ENCODE results near the gene TMEM170B.
"Not testable (repeated sequence)": the region's sequence is repeated elsewhere in the genome, so short reads cannot be mapped to it uniquely, and the experiment has no call there.

The TMEM170B gene

DNA sequence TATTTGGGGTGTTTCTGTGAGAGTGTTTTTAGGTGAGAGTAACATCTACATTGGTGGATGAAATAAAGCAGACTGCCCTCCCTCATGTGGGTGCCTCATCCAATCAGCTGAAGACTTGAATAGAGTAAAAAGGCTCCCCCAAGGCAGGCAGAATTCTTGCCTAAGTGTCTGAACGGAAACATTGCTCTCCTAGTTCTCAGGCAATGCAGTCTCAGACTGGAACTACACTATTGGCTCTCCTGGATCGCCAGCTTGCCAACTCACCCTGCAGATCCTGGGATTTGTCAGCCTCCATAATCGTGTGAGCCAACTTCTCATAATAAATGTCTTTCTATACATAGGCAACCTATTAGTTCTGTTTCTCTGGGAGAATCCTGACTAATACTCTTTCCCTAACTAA lies 5.5 kb upstream of the TMEM170B start:
- DNase-seq = no peak

DNA sequence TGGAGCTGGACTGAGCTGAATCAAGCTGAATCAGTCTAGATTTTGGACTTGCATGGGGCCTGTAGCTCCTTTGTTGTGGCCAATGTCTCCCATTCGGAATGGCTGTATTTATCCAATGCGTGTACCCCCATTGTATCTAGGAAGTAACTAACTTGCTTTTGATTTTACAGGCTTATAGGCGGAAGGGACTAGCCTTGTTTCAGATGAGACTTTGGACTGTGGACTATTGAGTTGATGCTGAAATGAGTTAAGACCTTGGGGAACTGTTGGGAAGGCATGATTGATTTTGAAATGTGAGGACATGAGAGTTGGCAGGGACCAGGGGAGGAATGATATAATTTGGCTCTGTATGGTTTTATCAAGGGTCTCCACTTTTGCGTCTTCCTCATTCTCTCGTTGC lies 3.0 kb upstream of the TMEM170B start:
- no peak for DNase-seq

DNA sequence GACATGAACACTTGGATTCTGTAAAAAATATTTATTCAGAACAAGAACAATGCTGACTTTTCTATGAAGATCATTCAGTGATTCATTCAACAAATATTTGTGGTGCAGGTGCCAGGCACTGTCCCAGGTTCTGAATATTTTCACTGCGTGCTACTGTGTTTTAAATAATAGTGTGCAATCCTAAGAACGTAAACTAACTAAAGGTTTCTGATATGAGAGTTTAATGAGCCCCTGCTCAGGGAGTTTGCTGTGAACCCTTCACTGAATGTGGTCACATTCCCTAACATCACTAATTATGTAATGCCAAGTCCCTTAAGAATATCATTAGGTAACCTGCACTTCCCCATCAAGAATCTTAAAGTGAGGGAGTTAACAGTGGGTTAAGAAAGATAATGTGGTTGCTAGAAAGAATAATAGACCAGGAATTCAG lies 1.7 kb upstream of the TMEM170B start:
- no peak for DNase-seq

DNA sequence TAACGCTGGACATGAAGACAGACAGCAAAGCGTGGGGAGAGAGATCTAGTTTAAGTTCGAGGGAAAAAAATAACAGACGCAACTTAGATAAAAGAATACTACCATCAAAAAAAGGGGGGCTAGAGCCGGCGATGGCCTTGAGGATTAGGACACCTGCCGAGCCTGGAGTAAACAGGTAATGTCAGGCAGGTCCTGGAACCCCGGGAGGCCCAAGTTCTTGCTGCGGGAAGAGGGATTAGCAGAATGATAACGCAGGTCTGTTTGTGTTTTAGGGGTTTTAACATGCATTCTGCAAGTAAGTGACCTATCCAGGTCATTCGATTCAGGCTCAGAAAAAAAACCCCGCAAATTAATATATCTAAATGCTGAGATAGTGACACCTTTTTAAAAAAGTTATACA lies 754 bp upstream of the TMEM170B start:
- no peak for DNase-seq

DNA sequence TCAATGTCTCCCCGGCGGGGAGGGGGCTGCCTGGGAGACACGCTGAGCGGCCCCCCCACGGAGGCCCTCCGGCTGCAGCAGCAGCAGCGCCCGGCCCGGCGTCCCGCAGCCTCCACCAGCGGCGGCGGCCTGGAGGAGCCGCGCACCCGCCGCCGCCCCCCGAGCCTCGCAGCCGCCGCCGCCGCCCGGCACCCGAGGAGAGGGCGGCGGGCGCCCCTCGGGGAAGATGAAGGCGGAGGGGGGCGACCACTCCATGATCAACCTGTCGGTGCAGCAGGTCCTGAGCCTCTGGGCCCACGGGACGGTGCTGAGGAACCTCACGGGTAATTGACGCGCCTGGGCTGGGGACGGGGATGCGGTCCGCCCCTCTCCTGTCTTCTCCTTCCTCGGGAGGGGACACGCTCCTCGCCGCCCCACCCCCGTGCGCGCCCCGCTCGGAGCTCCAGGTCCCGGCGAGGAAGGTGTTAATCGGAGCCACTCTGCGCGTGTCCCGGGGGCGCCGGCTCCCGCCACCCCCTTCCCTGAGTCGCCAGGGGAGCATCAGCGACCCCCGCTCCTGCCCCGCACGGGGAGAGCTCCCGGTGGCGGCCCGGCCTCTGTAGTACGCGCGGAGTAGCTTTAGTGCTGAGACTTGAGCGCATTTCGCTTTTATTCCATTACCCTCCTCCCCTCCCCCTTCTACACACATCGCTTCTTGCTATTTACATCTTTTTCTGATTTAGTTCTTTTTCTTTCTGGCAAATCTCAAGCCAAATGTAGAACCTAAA lies 686 bp downstream of the TMEM170B start:
- no peak for DNase-seq

DNA sequence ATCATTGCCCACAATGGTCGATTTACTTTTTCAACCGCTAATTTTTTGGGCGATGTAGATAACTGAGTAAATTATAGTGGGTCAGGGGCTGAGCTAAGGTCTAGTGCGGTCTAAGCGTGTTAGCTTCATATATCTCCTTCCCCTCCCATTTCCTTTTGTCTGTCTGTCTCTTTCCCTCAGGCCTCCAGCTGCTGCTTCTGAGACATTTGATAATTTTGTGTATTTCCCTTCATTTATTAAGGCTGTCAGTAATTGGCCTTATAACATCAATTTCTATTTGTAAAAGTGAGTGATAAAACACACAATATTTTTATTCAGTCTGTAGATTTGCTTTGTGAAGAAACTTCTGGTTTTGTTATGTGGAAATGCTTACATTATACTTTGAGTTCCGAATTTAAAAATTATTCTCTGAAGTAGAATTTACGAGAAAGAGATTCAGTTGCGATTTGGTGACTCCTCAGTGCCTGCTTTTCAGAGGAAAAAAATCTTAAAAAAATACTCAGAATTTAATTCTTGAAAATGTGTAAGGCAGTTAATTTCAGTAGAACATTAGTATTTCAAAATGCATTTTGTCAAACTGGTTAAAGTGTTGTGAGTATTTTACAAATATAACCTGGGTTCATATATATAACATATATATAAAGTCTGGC lies 1.4 kb downstream of the TMEM170B start:
- DNase-seq = peak; percentile 36

DNA sequence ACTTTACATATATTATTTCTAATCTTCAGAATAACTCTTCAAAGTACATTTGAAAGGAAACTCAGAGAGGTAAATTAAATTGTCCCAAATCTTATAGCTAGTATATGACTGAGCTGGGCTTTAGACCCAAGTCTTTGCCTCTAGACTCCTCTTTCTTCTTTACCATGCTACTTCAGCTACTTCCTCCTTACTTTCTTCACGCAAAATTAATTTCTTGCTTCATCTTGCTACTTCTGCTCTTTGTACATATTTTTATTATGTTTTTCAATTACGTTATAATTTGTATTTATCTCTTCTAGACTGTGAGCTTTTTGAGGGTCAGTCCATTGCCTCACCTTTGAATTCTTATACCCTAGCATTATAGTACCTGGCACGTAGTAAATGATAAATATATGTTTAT lies 5.3 kb downstream of the TMEM170B start:
- no peak for DNase-seq

DNA sequence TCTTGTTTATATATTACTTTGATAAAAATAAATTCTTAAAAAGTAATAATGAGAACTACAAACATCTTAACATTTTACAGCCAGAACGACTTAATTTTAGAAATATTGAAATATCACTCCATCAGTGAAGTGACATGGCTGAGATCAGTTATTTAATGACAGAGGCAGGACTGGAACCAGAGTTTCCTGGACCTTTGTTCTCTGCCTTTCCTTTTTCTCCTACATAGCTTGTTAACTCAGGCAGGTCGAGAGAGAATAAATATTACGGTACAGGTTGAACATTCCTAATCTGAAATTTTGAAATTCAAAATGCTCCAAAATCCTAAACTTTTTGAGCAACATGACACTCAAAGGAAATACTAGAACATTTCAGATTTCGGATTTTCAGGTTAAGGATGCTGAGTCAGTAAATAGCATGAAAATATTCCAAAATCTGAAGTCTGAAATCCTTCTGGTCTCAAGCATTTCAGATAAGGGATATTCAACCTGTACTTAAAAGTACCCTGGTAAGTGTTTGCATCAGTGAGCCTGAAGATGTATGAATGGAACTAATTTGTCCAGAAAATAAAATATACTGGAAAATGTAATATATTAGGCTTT lies 6.5 kb downstream of the TMEM170B start:
- DNase-seq = no peak

DNA sequence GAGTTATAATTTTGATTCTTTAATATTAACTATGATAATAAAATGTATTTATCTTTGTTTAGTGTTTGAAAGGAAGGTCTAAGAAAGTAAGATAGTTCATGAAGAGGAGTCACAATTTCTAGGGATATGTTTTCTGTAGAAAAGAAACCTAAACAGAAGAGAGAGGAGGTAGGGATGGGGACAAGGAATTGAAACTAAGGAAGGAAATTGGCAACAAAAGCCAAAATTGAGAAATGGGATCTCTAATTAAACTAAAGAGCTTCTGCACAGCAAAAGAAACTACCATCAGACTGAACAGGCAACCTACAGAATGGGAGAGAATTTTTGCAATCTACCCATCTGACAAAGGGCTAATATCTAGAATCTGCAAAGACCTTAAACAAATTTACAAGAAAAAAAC lies 10.3 kb downstream of the TMEM170B start:
- DNase-seq = not testable (repeated sequence)

DNA sequence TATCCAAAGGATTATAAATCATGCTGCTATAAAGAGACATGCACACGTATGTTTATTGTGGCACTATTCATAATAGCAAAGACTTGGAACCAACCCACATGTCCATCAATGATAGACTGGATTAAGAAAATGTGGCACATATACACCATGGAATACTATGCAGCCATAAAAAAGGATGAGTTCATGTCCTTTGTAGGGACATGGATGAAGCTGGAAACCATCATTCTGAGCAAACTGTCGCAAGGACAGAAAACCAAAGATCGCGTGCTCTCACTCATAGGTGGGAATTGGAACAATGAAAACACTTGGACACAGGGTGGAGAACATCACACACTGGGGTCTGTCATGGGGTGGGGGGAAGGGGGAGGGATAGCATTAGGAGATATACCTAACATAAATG lies 11.0 kb downstream of the TMEM170B start:
- DNase-seq = not testable (repeated sequence)

DNA sequence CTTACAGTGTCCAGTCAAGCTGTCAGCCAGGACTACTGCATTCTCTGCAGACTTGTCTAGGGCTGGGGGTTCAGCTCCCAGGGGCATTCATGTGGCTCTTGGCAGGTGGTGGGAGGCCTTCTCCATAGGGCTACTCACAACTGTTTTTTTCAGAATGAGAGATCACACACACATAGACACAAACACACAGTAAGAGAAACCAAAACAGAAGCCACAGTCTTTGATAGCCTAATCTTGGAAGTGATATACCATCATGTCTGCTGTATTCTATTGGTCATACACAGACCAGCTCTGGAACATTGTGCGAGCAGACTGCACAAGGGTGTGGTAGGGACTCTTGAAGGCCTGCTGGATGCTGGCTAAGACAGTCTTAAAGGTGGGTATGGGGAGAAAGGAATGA lies 13.5 kb downstream of the TMEM170B start:
- no peak for DNase-seq

DNA sequence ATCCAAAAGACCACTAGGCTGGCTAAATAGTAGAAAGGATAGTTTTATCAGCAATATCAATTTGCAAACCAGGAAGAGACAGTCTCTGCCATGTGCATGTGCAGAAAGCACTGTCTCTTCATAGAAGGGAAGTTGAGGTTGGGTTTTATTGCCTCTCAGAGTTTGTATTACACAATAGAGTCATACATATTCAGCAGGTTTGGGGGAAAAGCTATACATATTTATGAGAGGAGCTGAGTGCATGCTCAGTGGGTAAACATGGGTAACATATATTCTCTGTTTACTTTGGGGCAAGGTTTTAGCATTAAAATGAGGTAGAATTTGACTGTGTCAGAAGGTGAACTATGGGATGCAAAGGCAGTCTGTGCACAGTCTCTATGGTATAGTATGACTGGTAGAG lies 14.9 kb downstream of the TMEM170B start:
- DNase-seq = no peak

DNA sequence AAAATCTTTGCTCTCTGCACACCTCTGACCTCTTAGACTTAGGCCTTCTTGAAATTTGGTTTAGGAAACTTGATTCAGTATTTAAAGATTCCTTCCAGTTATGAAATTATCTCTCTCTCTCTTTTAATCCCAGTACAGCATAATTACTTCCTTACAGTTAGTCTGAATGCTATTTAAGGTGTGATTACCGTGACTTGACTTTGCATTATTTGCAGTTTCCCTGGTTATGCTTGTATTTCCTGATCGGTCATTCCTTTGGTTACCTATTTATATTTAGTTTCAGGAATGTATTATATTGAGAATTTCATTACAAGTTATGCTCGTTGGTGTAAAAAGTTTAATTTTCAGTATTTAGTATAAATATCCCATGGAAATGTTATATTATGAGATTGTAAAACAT lies 16.3 kb downstream of the TMEM170B start:
- no peak for DNase-seq

DNA sequence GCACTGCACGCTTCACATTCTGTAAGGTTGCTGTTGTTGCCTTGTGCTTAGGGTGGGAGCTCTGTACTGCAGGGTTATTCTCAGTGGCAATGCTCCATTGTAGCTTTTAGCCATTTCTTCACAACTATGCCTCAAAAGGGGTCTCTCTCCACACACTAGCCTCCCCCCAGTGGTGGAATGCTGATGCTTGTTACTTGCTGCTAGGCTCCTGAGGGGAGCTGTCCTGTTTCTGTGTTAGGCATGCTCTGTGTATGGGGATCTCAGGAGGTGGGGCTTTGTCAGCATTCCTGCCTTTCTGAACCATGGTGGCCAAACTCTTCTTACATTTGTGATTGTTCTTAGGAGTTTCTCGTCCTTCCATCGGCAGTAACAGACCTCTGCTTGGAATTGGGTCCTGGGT lies 18.8 kb downstream of the TMEM170B start:
- DNase-seq = no peak

DNA sequence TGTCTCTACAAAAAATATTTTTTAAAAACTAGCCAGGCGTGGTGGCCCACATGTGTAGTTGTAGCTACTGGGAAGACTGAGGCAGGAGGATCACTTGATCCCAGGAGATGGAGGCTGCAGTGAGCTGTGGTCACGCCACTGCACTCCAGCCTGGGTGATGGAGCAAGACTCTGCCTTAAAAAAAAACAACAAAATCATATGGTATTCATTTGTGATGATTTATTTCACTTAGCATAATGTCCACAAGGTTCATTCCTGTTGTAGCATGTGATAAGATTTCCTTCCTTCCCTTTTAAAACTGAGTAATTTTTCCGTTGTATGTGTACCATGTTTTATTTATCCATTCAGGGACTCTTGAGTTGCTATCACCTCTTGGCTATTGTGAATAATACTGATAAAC lies 26.2 kb downstream of the TMEM170B start:
- no peak for DNase-seq

DNA sequence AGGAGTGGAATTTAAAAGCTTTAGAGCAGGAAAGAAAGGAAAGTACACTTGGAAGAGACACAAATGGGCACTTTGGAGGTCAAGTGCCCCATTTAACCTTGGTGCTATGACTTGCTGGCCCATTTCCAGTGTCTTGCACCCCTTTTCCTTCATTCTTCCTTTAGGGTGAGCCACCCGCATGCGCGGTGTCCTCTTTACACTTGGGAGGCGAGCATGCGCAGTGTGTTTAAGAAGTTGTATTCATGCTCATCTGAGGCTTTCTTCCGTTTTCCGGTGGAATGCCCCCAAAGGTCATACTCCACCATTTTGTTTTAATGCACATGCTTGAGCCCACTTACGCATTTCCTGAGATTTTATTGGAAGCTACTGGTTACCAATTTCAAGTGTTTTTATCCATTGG lies 29.1 kb downstream of the TMEM170B start:
- no peak for DNase-seq

DNA sequence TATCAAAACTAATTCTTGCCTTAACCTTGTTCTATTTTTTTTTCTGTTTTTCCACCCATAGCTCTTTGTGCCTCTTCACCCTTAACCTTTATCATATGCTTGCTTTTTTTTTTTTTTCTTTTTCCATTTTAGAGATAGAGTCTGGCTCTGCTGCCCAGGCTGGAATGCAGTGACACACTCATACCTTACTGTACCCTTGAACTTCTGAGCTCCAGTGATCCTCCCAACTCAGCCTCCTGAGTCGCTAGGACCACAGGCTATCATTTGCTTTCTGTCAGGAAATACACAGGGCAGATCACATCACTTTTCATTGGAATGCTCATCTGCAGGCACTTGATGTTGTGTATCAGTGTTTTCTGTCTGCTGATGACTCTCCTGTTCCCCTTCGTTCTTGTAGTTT lies 33.5 kb downstream of the TMEM170B start:
- DNase-seq = no peak

DNA sequence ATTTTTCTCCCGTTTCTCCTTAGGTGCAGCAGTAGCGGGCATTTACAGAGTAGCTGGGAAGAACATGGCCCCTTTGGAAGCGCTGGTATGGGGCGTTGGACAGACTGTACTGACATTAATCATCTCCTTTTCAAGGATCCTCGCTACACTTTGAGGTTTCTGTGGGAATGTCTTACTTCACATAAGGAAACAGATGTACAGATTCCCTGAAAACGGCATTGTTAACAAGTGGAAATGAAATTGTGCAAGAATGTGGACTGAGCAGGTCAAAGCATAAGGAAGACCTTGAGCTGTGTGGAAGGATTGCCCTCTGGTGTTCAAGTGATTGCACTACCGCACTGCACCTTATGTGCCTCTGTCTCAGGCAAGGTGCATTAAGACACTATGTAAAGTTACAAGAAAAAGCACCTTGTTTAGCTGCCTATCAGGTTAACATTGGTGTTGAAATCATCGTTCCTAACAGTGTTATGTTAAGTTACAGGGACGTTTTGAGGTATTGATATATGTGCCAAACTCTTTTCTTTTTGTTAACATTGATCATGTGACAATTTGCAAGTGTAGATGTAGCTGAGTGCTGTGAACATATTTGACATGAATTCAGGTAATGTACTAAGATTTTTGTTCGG lies 38.0 kb downstream of the TMEM170B start:
- peak; percentile 77 for DNase-seq

DNA sequence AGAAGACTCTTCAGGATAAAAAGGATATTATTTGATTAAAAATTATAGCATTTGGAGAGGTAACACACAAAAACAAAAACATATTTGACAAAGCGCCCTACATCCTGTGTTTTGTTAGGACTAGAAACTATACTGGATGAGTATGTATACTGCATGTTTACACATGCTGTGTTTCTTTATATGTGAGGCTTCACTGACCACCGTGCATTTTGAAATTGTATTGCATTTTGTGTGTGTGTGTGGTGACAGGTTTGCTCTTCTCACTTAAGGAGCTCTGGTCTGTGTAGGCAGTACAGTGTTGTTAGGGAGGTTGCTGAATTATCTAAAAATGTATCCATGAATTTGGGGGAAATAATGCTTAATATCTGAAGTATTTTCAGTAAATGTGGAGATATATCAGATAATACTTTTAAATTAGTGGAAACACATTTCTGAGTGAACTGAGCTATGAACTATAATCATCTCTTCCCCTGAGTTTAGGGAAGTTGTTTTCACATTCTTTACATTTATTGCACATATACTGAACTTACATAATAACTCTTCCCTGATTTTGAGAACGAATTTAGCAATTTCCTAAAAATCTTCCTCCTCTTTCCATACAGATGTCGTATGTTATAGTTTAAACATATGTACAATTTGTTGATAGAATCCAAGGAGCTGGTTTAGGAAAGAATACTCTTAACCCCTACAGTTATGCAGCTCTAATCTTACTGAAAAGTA lies 43.3 kb downstream of the TMEM170B start:
- DNase-seq = no peak

DNA sequence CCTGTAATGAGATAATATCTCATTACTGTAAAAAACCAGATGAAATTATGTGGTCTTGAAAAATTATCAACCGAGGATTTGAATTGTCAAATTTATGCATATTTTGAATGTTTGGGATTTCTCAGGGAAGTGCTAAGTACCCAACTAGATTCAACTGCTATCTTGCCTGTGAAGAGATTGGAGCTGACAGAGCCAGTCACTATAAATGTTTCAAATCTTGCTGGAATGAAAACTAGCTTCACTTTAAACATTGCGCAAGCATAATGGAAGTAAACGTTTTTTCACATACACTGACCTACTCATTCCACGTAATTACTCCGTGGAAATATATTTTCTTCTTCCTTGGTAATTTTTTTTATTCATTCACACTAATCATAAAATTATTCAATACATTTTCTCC lies 46.7 kb downstream of the TMEM170B start:
- no peak for DNase-seq

DNA sequence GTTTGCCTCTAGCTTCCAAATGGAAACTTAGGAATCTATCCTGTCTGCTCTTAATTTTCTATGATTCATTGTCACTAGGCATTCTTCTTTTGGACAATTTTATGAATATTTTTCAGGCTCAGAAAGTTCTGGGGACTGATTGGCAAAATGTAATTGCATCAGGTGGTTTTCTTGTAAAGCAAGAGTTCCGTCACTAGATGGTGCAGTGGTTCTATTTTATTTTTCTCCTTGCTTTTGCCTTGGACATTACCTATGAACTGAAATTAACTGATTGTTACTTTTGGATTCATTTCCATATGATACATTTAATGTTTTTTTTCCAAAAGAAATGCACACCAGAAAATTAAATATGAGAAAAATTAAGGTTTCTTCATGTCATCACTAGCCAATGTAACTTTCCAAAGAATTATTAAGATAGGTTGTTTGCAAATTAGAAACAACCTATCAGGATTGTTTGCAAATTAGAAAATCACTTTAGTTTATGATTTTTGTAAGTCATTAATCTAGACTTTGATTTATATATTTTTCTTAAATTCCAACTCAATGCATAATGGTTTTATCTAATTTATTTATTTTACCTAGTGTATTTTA lies 48.0 kb downstream of the TMEM170B start:
- peak; percentile 48 for DNase-seq

DNA sequence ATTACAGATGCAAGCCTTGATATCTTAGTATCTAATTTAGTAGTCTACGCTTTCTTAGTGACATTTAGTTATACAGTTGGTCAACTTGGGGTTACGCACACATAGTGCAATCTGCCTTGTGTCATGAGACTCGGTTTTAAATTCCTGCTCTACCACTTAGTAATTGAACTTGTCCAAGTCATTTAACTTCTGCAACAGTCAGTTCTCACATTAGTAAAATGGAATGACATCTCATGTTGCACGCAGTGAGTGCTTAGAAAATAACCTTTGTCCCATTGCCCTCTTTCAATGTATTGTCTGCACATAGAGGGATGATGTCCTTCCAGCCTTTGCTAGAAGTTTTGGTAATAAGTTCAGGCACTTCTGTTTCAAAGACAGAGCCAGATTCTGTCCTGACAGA lies 48.6 kb downstream of the TMEM170B start:
- DNase-seq = no peak

DNA sequence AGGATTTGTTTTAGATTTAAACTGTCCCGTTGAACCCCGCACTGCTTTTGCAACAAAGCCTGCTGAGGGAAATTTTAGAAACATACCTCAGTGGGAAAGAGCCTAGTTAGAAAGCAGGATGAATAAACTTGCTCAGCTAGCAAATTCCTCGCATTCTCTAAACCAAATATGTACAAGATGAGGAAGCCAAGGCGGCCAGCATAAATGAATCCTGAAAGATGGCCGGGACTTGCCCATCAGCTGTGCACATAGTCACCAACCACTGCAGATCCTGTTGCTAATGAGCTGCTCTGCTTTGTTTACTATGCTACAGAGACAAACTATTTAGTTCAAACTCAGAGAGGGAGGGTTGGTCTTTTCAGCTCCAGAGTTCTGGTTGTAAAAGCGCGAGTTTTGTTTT lies 49.0 kb downstream of the TMEM170B start:
- no peak for DNase-seq
